IMR-90 (cell line): Measurements from ENCODE around the gene BYSL. TPM values are rescaled to one million over a fixed set of nuclear protein-coding genes. Genes with fewer than 3 reads are reported as not detected.

ENCODE experiments used
- ATAC-seq: fragments of 200-7000 bp; cut with Tn5 transposase; 2 replicates; pipeline ENCODE4 v1.9.1; 2020; ENCODE audit warnings: low read depth, mild to moderate bottlenecking, moderate library complexity
- BruUV-seq: library from RNA; stranded (reverse); fragments of 400-500 nt; replicated peaks from 2 replicates; lab custom pipeline; 2021; lab: Mats Ljungman, UMichigan
- CTCF ChIA-PET: fragments of 300-600 bp; formaldehyde crosslinking; extraction: SDS; loops from one replicate; lab custom pipeline; 2021; ENCODE audit warnings: antibody characterized with exemption; lab: Yijun Ruan, JAX
- POLR2A ChIA-PET: fragments of 300-600 bp; sonication (Branson Sonifier 250); formaldehyde crosslinking; loops from one replicate; lab custom pipeline; 2022; ENCODE audit warnings: antibody characterized with exemption; ENCODE audit not compliant: unreplicated experiment; lab: Charles Lee
- DNase-seq: peaks from one replicate; pipeline ENCODE4 v3.0.0; 2013
- H2AFZ ChIP-seq: replicated peaks from 2 replicates; pipeline ENCODE3; 2013; ENCODE audit warnings: low read length, mild to moderate bottlenecking; ENCODE audit not compliant: poor library complexity
- H2AK5ac ChIP-seq: 2 replicates; pipeline ENCODE4 v1.6.1; 2013; ENCODE audit warnings: low read depth, low read length, inconsistent platforms
- H2AK9ac ChIP-seq: replicated peaks from 2 replicates; pipeline ENCODE3; 2013; ENCODE audit warnings: mild to moderate bottlenecking, low read depth, low read length, moderate library complexity; ENCODE audit not compliant: poor library complexity
- H2BK120ac ChIP-seq: 2 replicates; pipeline ENCODE4 v1.6.1; 2013; ENCODE audit warnings: low read depth, low read length, inconsistent platforms
- H2BK15ac ChIP-seq: 3 replicates; pipeline ENCODE4 v1.6.1; 2013; ENCODE audit warnings: low read depth, low read length, inconsistent platforms
- H2BK20ac ChIP-seq: 2 replicates; pipeline ENCODE4 v1.6.1; 2013; ENCODE audit warnings: low read depth, mild to moderate bottlenecking, inconsistent platforms, low read length, moderate library complexity
- H2BK5ac ChIP-seq: 2 replicates; pipeline ENCODE4 v1.6.1; 2013; ENCODE audit warnings: mild to moderate bottlenecking, low read depth, low read length, inconsistent platforms; ENCODE audit not compliant: poor library complexity, severe bottlenecking
- H3K14ac ChIP-seq: replicated peaks from 2 replicates; pipeline ENCODE4 v1.6.1; 2013; ENCODE audit warnings: low read depth, low read length, inconsistent platforms
- H3K18ac ChIP-seq: 2 replicates; pipeline ENCODE4 v1.6.1; 2013; ENCODE audit warnings: low read depth, low read length, control low read depth
- H3K23ac ChIP-seq: 2 replicates; pipeline ENCODE4 v1.6.1; 2013; ENCODE audit warnings: low read depth, low read length, inconsistent platforms
- H3K27ac ChIP-seq: 2 replicates; pipeline ENCODE4 v1.5.1; 2013; ENCODE audit warnings: mild to moderate bottlenecking, control low read depth, low read length; ENCODE audit not compliant: insufficient read depth
- H3K27me3 ChIP-seq: 2 replicates; pipeline ENCODE4 v1.6.1; 2013; ENCODE audit warnings: low read length; ENCODE audit not compliant: control insufficient read depth, insufficient read depth
- H3K36me3 ChIP-seq: 2 replicates; pipeline ENCODE4 v1.6.1; 2013; ENCODE audit warnings: low read length, mixed read lengths; ENCODE audit not compliant: control insufficient read depth, insufficient read depth
- H3K4ac ChIP-seq: 2 replicates; pipeline ENCODE4 v1.6.1; 2013; ENCODE audit warnings: low read depth, low read length, inconsistent platforms
- H3K4me1 ChIP-seq: 2 replicates; pipeline ENCODE4 v1.6.1; 2013; ENCODE audit warnings: low read length, mixed read lengths; ENCODE audit not compliant: control insufficient read depth, insufficient read depth
- H3K4me2 ChIP-seq: 2 replicates; pipeline ENCODE4 v1.6.1; 2013; ENCODE audit warnings: low read depth, mild to moderate bottlenecking, control low read depth, low read length, moderate library complexity
- H3K4me3 ChIP-seq: 2 replicates; pipeline ENCODE4 v1.5.1; 2013; ENCODE audit warnings: low read depth, mild to moderate bottlenecking, control low read depth, low read length, moderate library complexity; ENCODE audit not compliant: insufficient read depth
- H3K56ac ChIP-seq: 2 replicates; pipeline ENCODE4 v1.6.1; 2013; ENCODE audit warnings: low read length, inconsistent platforms; ENCODE audit not compliant: insufficient read depth; ENCODE audit errors: extremely low read depth
- H3K79me1 ChIP-seq, 2 experiments: 2 replicates each; pipeline ENCODE4 v1.6.1; 2013; ENCODE audit warnings: low read length in 2 of 2, inconsistent platforms in 1 of 2, low read depth in 1 of 2
- H3K9ac ChIP-seq: 2 replicates; pipeline ENCODE4 v1.6.1; 2013; ENCODE audit warnings: low read depth, low read length, control low read depth
- H3K9me1 ChIP-seq: 2 replicates; pipeline ENCODE4 v1.6.1; 2013; ENCODE audit warnings: low read length, inconsistent platforms; ENCODE audit not compliant: insufficient read depth
- H3K9me3 ChIP-seq: 2 replicates; pipeline ENCODE4 v1.6.1; 2013; ENCODE audit warnings: low read length; ENCODE audit not compliant: control insufficient read depth, insufficient read depth
- H4K20me1 ChIP-seq: 2 replicates; pipeline ENCODE4 v1.6.1; 2013; ENCODE audit warnings: low read length, inconsistent platforms; ENCODE audit not compliant: insufficient read depth
- H4K5ac ChIP-seq: 2 replicates; pipeline ENCODE4 v1.6.1; 2013; ENCODE audit warnings: mild to moderate bottlenecking, low read depth, low read length, control low read depth
- H4K8ac ChIP-seq, 2 experiments: 2 replicates each; pipeline ENCODE4 v1.6.1; 2013; ENCODE audit warnings: low read depth in 2 of 2, low read length in 2 of 2, control low read depth in 1 of 2, inconsistent platforms in 1 of 2
- H4K91ac ChIP-seq: 2 replicates; pipeline ENCODE4 v1.6.1; 2013; ENCODE audit warnings: low read depth, low read length, inconsistent platforms; ENCODE audit not compliant: insufficient read depth
- BHLHE40 ChIP-seq: fragments of 150-350 bp; IDR thresholded peaks from 2 replicates; pipeline ENCODE4 v1.6.1; 2016; ENCODE audit warnings: mild to moderate bottlenecking, low read depth, low read length
- CEBPB ChIP-seq: IDR thresholded peaks from 2 replicates; pipeline ENCODE4 v1.6.1; 2012; ENCODE audit warnings: low read depth, low read length, improper control_type of control experiment
- CHD1 ChIP-seq: IDR thresholded peaks from 2 replicates; pipeline ENCODE4 v1.6.1; 2012; ENCODE audit warnings: low read depth, low read length, improper control_type of control experiment
- FOS ChIP-seq: fragments of 150-350 bp; IDR thresholded peaks from 2 replicates; pipeline ENCODE4 v1.6.1; 2016; ENCODE audit warnings: low read depth, low read length
- MAFK ChIP-seq: IDR thresholded peaks from 2 replicates; pipeline ENCODE4 v1.6.1; 2012; ENCODE audit warnings: low read depth, low read length, improper control_type of control experiment
- MAZ ChIP-seq: IDR thresholded peaks from 2 replicates; pipeline ENCODE4 v1.6.1; 2012; ENCODE audit warnings: low read depth, mild to moderate bottlenecking, low read length, improper control_type of control experiment, moderate library complexity, borderline replicate concordance
- MXI1 ChIP-seq: IDR thresholded peaks from 2 replicates; pipeline ENCODE4 v1.6.1; 2012; ENCODE audit warnings: low read depth, mild to moderate bottlenecking, low read length, moderate library complexity, borderline replicate concordance
- NFE2L2 ChIP-seq: fragments of 150-350 bp; IDR thresholded peaks from 2 replicates; pipeline ENCODE4 v1.6.1; 2016; ENCODE audit warnings: low read depth, mild to moderate bottlenecking, low read length
- POLR2A ChIP-seq: IDR thresholded peaks from 2 replicates; pipeline ENCODE4 v1.6.1; 2012; ENCODE audit warnings: mild to moderate bottlenecking, low read depth, low read length
- RAD21 ChIP-seq: IDR thresholded peaks from 2 replicates; pipeline ENCODE4 v1.6.1; 2012; ENCODE audit warnings: low read length, improper control_type of control experiment
- RCOR1 ChIP-seq: IDR thresholded peaks from 2 replicates; pipeline ENCODE4 v1.6.1; 2012; ENCODE audit warnings: mild to moderate bottlenecking, low read length, improper control_type of control experiment; ENCODE audit not compliant: insufficient replicate concordance
- RFX5 ChIP-seq: IDR thresholded peaks from 2 replicates; pipeline ENCODE4 v1.8.0; 2012; ENCODE audit warnings: low read depth, mild to moderate bottlenecking, low read length, moderate library complexity
- SMC3 ChIP-seq: fragments of 150-350 bp; IDR thresholded peaks from 2 replicates; pipeline ENCODE4 v1.6.1; 2016; ENCODE audit warnings: low read depth, mild to moderate bottlenecking, antibody characterized with exemption, low read length, moderate library complexity
- WGBS, 2 experiments: methylation state at CpG; one replicate each; pipeline versions ENCODE4 v1.1.5 to v1.1.7; 2013; ENCODE audit warnings: missing lambda C conversion rate in 2 of 2; ENCODE audit not compliant: insufficient read length in 1 of 2; ENCODE audit errors: extremely low coverage in 2 of 2; 5-methylcytosine and 5-hydroxymethylcytosine counted together
- dilution Hi-C: fragments of 300-500 bp; cut with HindIII; formaldehyde crosslinking; loops from one replicate; pipeline ENCODE4 v1.14.3; 2018; ENCODE audit warnings: low sequenced_read_pairs; ENCODE audit not compliant: unreplicated experiment
- in situ Hi-C: fragments of 300-500 bp; cut with MboI; formaldehyde crosslinking; loops from 3 replicates; pipeline ENCODE4 v1.14.3; 2019; ENCODE audit warnings: low sequenced_read_pairs, inconsistent platforms, mixed read lengths
- intact Hi-C: fragments of 100-400 bp; cut with micrococcal nuclease; formaldehyde crosslinking; loops from 2 replicates; pipeline ENCODE4 v1.10.0; 2022
- polyA plus RNA-seq, 3 experiments: library from polyadenylated mRNA; depleted of rRNA; stranded (reverse); fragments of >200 nt; gene quantifications; 2 replicates each; pipeline ENCODE4 v1.2.3, GENCODE V29; 2012; ENCODE audit warnings: low replicate concordance in 1 of 3
- total RNA-seq: library from RNA; depleted of rRNA; stranded (reverse); fragments of >200 nt; gene quantifications from 2 replicates; pipeline ENCODE4 v1.2.3, GENCODE V29; 2012
- TF ChIP-seq, protein P1 (sequence below): fragments of 150-350 bp; IDR thresholded peaks from 2 replicates; pipeline ENCODE4 v1.6.1; 2016; ENCODE audit warnings: low read depth, mild to moderate bottlenecking, low read length, moderate library complexity, borderline replicate concordance
- TF ChIP-seq, protein P2 (sequence below): fragments of 150-350 bp; IDR thresholded peaks from 2 replicates; pipeline ENCODE4 v1.6.1; 2017; ENCODE audit warnings: mild to moderate bottlenecking, antibody characterized with exemption, low read length, low read depth
- TF ChIP-seq, protein P3 (sequence below): conservative IDR thresholded peaks from 2 replicates; pipeline ENCODE4 v1.5.1; 2012; ENCODE audit warnings: mild to moderate bottlenecking, low read depth, low read length, improper control_type of control experiment

The BYSL gene
- total and polyA plus RNA-seq, 2 of the 4 experiments (the other 2 are of a cell fraction) = 26.7 to 36.3 TPM

DNA sequence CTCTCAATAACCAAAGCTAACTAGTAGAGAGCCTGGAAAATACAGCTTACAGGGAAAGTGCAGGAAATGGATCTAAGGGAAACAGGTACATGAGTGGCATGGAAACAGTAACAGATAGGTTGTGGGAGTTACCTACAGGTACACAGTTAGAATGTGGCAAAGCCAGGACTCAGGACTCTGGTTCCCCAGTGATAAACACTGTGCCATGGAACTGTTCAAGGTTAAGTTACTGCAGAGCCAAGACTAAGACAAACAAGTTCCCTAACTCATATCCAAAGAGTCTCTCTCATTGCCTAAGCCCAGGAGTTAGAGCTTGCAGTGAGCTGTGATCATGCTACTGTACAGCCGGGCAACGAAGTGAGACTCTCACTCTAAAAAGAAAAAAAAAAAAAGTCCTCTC is 7.0 kb upstream of the BYSL start:
- no peak overlapping the region for H3K56ac ChIP-seq
- no peak overlapping the region for H3K27ac ChIP-seq
- dilution Hi-C loops (no loop called here), in situ Hi-C loops (no loop called here), intact Hi-C loops (no loop called here)
- no peak overlapping the region for H2AK5ac ChIP-seq
- H3K4me1 ChIP-seq = peaks cover 5% of the 10 kb centered on the region
- no peak overlapping the region for H3K4me2 ChIP-seq
- DNase-seq (no peak), ATAC-seq (no peak)
- H3K9me1 ChIP-seq = peaks cover 10% of the 10 kb centered on the region
- H2BK5ac ChIP-seq = no peak overlapping the region
- no peak overlapping the region for H4K91ac ChIP-seq
- peaks cover 39 to 79% of the 10 kb centered on the region in 2 experiments for H3K79me1 ChIP-seq
- no peaks in the 10 kb centered on the region for H3K9me3 ChIP-seq
- H3K18ac ChIP-seq = no peak overlapping the region
- no peak overlapping the region for H4K8ac ChIP-seq
- no peak overlapping the region for H4K5ac ChIP-seq
- H2BK120ac ChIP-seq = no peak overlapping the region
- no peak overlapping the region for H3K14ac ChIP-seq
- TF ChIP-seq RAD21 = no peak
- TF ChIP-seq BHLHE40 = no peak
- no peak for TF ChIP-seq RFX5
- TF ChIP-seq, protein P1, sequence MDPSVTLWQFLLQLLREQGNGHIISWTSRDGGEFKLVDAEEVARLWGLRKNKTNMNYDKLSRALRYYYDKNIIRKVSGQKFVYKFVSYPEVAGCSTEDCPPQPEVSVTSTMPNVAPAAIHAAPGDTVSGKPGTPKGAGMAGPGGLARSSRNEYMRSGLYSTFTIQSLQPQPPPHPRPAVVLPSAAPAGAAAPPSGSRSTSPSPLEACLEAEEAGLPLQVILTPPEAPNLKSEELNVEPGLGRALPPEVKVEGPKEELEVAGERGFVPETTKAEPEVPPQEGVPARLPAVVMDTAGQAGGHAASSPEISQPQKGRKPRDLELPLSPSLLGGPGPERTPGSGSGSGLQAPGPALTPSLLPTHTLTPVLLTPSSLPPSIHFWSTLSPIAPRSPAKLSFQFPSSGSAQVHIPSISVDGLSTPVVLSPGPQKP = no peak
- TF ChIP-seq CEBPB = no peak
- no peak for TF ChIP-seq CHD1
- TF ChIP-seq RCOR1 = no peak
- TF ChIP-seq, protein P2, sequence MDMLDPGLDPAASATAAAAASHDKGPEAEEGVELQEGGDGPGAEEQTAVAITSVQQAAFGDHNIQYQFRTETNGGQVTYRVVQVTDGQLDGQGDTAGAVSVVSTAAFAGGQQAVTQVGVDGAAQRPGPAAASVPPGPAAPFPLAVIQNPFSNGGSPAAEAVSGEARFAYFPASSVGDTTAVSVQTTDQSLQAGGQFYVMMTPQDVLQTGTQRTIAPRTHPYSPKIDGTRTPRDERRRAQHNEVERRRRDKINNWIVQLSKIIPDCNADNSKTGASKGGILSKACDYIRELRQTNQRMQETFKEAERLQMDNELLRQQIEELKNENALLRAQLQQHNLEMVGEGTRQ = no peak
- TF ChIP-seq NFE2L2 = no peak
- no peak for TF ChIP-seq MXI1
- TF ChIP-seq, protein P3, sequence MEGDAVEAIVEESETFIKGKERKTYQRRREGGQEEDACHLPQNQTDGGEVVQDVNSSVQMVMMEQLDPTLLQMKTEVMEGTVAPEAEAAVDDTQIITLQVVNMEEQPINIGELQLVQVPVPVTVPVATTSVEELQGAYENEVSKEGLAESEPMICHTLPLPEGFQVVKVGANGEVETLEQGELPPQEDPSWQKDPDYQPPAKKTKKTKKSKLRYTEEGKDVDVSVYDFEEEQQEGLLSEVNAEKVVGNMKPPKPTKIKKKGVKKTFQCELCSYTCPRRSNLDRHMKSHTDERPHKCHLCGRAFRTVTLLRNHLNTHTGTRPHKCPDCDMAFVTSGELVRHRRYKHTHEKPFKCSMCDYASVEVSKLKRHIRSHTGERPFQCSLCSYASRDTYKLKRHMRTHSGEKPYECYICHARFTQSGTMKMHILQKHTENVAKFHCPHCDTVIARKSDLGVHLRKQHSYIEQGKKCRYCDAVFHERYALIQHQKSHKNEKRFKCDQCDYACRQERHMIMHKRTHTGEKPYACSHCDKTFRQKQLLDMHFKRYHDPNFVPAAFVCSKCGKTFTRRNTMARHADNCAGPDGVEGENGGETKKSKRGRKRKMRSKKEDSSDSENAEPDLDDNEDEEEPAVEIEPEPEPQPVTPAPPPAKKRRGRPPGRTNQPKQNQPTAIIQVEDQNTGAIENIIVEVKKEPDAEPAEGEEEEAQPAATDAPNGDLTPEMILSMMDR = no peak
- no peak for TF ChIP-seq SMC3
- TF ChIP-seq POLR2A = no peak
- TF ChIP-seq MAFK = no peak
- TF ChIP-seq FOS = no peak
- no peak for TF ChIP-seq MAZ
- H2AK9ac ChIP-seq = no peak overlapping the region
- H3K9ac ChIP-seq = no peak overlapping the region
- H2AFZ ChIP-seq = no peak overlapping the region
- no peak overlapping the region for H2BK15ac ChIP-seq
- H4K20me1 ChIP-seq = no peaks in the 10 kb centered on the region
- H3K4ac ChIP-seq = no peak overlapping the region
- CTCF ChIA-PET = interaction anchor here (0.7 kb wide), 1 partner anchor 49 kb away, joined by 3 read pairs; no protein-coding TSS in a partner anchor
- POLR2A ChIA-PET = no interaction called here
- BruUV-seq = no TSS peak
- WGBS, 2 experiments = no CpG with 5 or more reads among the region's 2 CpGs
- no peak overlapping the region for H3K4me3 ChIP-seq
- no peaks in the 10 kb centered on the region for H3K27me3 ChIP-seq
- no peak overlapping the region for H2BK20ac ChIP-seq
- peaks cover 28% of the 10 kb centered on the region for H3K36me3 ChIP-seq
- no peak overlapping the region for H3K23ac ChIP-seq
